PC-3 (cell line): ENCODE results near the gene MACROD2. TPM values are rescaled to one million over a fixed set of nuclear protein-coding genes. Genes with fewer than 3 reads are reported as not detected.

ENCODE experiments used
- ATAC-seq: fragments of 200-7000 bp; cut with Tn5 transposase; 2 replicates; pipeline ENCODE4 v1.9.1; 2020; ENCODE audit warnings: mild to moderate bottlenecking, moderate library complexity
- BruUV-seq: library from RNA; stranded (reverse); fragments of 400-500 nt; replicated peaks from 2 replicates; lab custom pipeline; 2021; lab: Mats Ljungman, UMichigan
- CTCF ChIA-PET: fragments of 300-600 bp; sonication (Branson Sonifier 250); formaldehyde crosslinking; loops from one replicate; lab custom pipeline; 2022; ENCODE audit warnings: antibody characterized with exemption; lab: Charles Lee
- POLR2A ChIA-PET: fragments of 300-600 bp; sonication (Branson Sonifier 250); formaldehyde crosslinking; loops from one replicate; lab custom pipeline; 2022; ENCODE audit warnings: antibody characterized with exemption; ENCODE audit not compliant: unreplicated experiment; lab: Charles Lee
- DNase-seq: peaks from one replicate; pipeline ENCODE4 v3.0.0-alpha.2; 2015
- H2AFZ ChIP-seq: fragments of 300-600 bp; sonication (generic); 2 replicates; pipeline ENCODE4 v1.6.0; 2016; ENCODE audit warnings: antibody characterized with exemption, low read length
- H3F3A ChIP-seq: fragments of 300-600 bp; sonication (generic); one replicate; pipeline ENCODE4 v1.6.0; 2017; ENCODE audit warnings: antibody characterized with exemption, low read length, control low read depth, mild to moderate bottlenecking; ENCODE audit not compliant: unreplicated experiment
- H3K27ac ChIP-seq: fragments of 300-600 bp; sonication (generic); 2 replicates; pipeline ENCODE4 v1.5.1; 2016; ENCODE audit warnings: mild to moderate bottlenecking, low read length
- H3K27me3 ChIP-seq: fragments of 300-600 bp; sonication (generic); 2 replicates; pipeline ENCODE4 v1.6.1; 2016; ENCODE audit warnings: low read length, mixed read lengths
- H3K36me3 ChIP-seq: fragments of 300-600 bp; sonication (generic); 2 replicates; pipeline ENCODE4 v1.6.1; 2016; ENCODE audit warnings: low read depth, mixed run types, low read length, mixed read lengths
- H3K4me1 ChIP-seq: fragments of 300-600 bp; sonication (generic); 2 replicates; pipeline ENCODE4 v1.5.1; 2016; ENCODE audit warnings: low read length; ENCODE audit not compliant: insufficient read depth
- H3K4me2 ChIP-seq: fragments of 300-600 bp; sonication (generic); 2 replicates; pipeline ENCODE4 v1.6.0; 2016; ENCODE audit warnings: low read length
- H3K4me3 ChIP-seq: fragments of 300-600 bp; sonication (generic); 2 replicates; pipeline ENCODE4 v1.5.1; 2016; ENCODE audit warnings: mild to moderate bottlenecking, low read length, mixed read lengths
- H3K79me2 ChIP-seq: fragments of 300-600 bp; sonication (generic); 2 replicates; pipeline ENCODE4 v1.6.1; 2017; ENCODE audit warnings: low read length, mixed read lengths
- H3K9ac ChIP-seq: fragments of 300-600 bp; sonication (generic); 2 replicates; pipeline ENCODE4 v1.6.0; 2016; ENCODE audit warnings: mild to moderate bottlenecking, low read length
- H3K9me2 ChIP-seq: fragments of 300-600 bp; sonication (generic); replicated peaks from 2 replicates; pipeline ENCODE4 v1.6.1; 2016; ENCODE audit warnings: mixed run types, low read length, mixed read lengths
- H3K9me3 ChIP-seq: fragments of 300-600 bp; sonication (generic); 2 replicates; pipeline ENCODE4 v1.6.1; 2016; ENCODE audit warnings: low read length, mixed read lengths
- H4K20me1 ChIP-seq: fragments of 300-600 bp; sonication (generic); 2 replicates; pipeline ENCODE4 v1.6.1; 2016; ENCODE audit warnings: low read length, mixed read lengths
- EZH2 ChIP-seq: fragments of 300-600 bp; sonication (generic); IDR thresholded peaks from one replicate; pipeline ENCODE4 v1.6.1; 2017; ENCODE audit warnings: antibody characterized with exemption, mild to moderate bottlenecking, low read length; ENCODE audit not compliant: unreplicated experiment
- EZH2phosphoT487 ChIP-seq: fragments of 300-600 bp; sonication (generic); IDR thresholded peaks from 2 replicates; pipeline ENCODE4 v1.6.1; 2018; ENCODE audit warnings: mild to moderate bottlenecking, antibody characterized with exemption, low read length, borderline replicate concordance
- intact Hi-C: fragments of 100-400 bp; cut with micrococcal nuclease; formaldehyde crosslinking; loops from 2 replicates; pipeline ENCODE4 v1.9.0; 2023
- total RNA-seq: library from RNA; depleted of rRNA; stranded (reverse); fragments of >200 nt; gene quantifications from 2 replicates; pipeline ENCODE4 v1.2.3, GENCODE V29; 2014
- TF ChIP-seq, protein P1 (sequence below): fragments of 300-600 bp; sonication (generic); conservative IDR thresholded peaks from 2 replicates; pipeline ENCODE4 v1.5.1; 2017; ENCODE audit warnings: antibody characterized with exemption, low read depth, mild to moderate bottlenecking, low read length

Gene MACROD2
- total RNA-seq, 1 experiment from 2014 or later = 3.1 TPM

GRCh38 chr20:14385176-14385740 lies 389.9 kb downstream of the MACROD2 start:
- TF ChIP-seq, protein P1, sequence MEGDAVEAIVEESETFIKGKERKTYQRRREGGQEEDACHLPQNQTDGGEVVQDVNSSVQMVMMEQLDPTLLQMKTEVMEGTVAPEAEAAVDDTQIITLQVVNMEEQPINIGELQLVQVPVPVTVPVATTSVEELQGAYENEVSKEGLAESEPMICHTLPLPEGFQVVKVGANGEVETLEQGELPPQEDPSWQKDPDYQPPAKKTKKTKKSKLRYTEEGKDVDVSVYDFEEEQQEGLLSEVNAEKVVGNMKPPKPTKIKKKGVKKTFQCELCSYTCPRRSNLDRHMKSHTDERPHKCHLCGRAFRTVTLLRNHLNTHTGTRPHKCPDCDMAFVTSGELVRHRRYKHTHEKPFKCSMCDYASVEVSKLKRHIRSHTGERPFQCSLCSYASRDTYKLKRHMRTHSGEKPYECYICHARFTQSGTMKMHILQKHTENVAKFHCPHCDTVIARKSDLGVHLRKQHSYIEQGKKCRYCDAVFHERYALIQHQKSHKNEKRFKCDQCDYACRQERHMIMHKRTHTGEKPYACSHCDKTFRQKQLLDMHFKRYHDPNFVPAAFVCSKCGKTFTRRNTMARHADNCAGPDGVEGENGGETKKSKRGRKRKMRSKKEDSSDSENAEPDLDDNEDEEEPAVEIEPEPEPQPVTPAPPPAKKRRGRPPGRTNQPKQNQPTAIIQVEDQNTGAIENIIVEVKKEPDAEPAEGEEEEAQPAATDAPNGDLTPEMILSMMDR = no peak
- no peak for TF ChIP-seq EZH2phosphoT487
- no peak for TF ChIP-seq EZH2
- ChIA-PET CTCF (interaction anchor here (0.6 kb wide), 1 partner anchor 82 kb away, joined by 5 read pairs; no protein-coding TSS in a partner anchor), POLR2A (no interaction called here)
- Histone ChIP-seq H3K4me2 (0 out of 2 replicates have a peak overlapping the region, but pooled peaks have one; percentile 8), H3K4me1 (peaks cover 18% of the 10 kb centered on the region; the same call in 1 of the 2 replicates), H3K9me3 (peaks cover 13% of the 10 kb centered on the region), H2AFZ (0 out of 2 replicates have a peak overlapping the region, but pooled peaks have one; percentile 5), H3F3A (peaks cover 3% of the 10 kb centered on the region), H3K9ac (no peak overlapping the region), H3K36me3 (peaks cover 11% of the 10 kb centered on the region; the same call in 1 of the 2 replicates), H3K27ac (peak overlapping the region; percentile 43), H3K79me2 (no peaks in the 10 kb centered on the region), H3K27me3 (no peaks in the 10 kb centered on the region), H3K4me3 (no peak overlapping the region), H3K9me2 (no peaks in the 10 kb centered on the region), H4K20me1 (no peaks in the 10 kb centered on the region)
- intact Hi-C loops = no loop called here
- ATAC-seq = peak; percentile 60
- no TSS peak for BruUV-seq
- DNase-seq = no peak

DNA sequence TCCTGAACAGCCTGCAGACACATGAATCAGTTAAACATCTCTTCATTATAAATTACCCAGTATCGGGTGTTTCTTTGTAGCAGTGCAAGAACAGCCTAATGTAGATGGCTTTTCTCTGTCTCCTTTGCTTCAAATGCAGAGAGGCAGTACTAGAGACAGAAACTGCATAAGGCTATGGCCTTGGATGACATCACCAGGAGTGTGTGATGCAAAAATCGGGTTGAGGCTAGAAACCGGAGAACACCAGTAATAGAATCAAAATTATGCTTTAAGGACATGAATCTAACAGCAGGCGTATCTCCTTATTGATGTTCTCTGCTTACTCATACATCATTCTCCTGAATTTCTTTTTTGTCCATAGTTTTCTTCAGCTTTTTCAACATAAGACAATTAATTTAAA lies 391.4 kb downstream of the MACROD2 start:
- no peak for ATAC-seq
- TF ChIP-seq, protein P1 = no peak
- Histone ChIP-seq H4K20me1 (no peaks in the 10 kb centered on the region), H3K4me2 (no peak overlapping the region), H2AFZ (no peak overlapping the region), H3K4me1 (peaks cover 18% of the 10 kb centered on the region; the same call in 1 of the 2 replicates), H3K27me3 (no peaks in the 10 kb centered on the region), H3K9me2 (no peaks in the 10 kb centered on the region), H3F3A (peaks cover 3% of the 10 kb centered on the region), H3K4me3 (no peak overlapping the region), H3K79me2 (no peaks in the 10 kb centered on the region), H3K9me3 (peaks cover 13% of the 10 kb centered on the region), H3K9ac (no peak overlapping the region), H3K27ac (no peak overlapping the region), H3K36me3 (peaks cover 11% of the 10 kb centered on the region; the same call in 1 of the 2 replicates)
- no peak for DNase-seq
- ChIA-PET CTCF (no interaction called here), POLR2A (no interaction called here)
- intact Hi-C loops = no loop called here
- BruUV-seq = no TSS peak

GRCh38 chr20:14401479-14402138 lies 406.3 kb downstream of the MACROD2 start:
- ChIA-PET POLR2A (no interaction called here), CTCF (no interaction called here)
- no peaks in the 10 kb centered on the region for H3K9me2 ChIP-seq
- H4K20me1 ChIP-seq = no peaks in the 10 kb centered on the region
- no TSS peak for BruUV-seq
- H3K79me2 ChIP-seq = no peaks in the 10 kb centered on the region
- H3F3A ChIP-seq = peaks cover 6% of the 10 kb centered on the region
- H3K27me3 ChIP-seq = no peaks in the 10 kb centered on the region
- ATAC-seq = no peak
- no peaks in the 10 kb centered on the region for H3K36me3 ChIP-seq
- intact Hi-C loops = no loop called here
- H3K27ac ChIP-seq = no peak overlapping the region
- H2AFZ ChIP-seq = no peak overlapping the region
- H3K9ac ChIP-seq = no peak overlapping the region
- no peak for DNase-seq
- H3K4me1 ChIP-seq = peaks cover 13% of the 10 kb centered on the region
- no peak overlapping the region for H3K4me3 ChIP-seq
- TF ChIP-seq EZH2 = no peak
- no peak for TF ChIP-seq EZH2phosphoT487
- no peaks in the 10 kb centered on the region for H3K9me3 ChIP-seq
- no peak overlapping the region for H3K4me2 ChIP-seq
